ENCODE results near the gene TMEM95.
A peak's percentile ranks its signal among the peaks of the same experiment; 100 is the strongest.
"Not testable (repeated sequence)": the region's sequence is repeated elsewhere in the genome, so short reads cannot be mapped to it uniquely, and the experiment has no call there.

Gene TMEM95

DNA sequence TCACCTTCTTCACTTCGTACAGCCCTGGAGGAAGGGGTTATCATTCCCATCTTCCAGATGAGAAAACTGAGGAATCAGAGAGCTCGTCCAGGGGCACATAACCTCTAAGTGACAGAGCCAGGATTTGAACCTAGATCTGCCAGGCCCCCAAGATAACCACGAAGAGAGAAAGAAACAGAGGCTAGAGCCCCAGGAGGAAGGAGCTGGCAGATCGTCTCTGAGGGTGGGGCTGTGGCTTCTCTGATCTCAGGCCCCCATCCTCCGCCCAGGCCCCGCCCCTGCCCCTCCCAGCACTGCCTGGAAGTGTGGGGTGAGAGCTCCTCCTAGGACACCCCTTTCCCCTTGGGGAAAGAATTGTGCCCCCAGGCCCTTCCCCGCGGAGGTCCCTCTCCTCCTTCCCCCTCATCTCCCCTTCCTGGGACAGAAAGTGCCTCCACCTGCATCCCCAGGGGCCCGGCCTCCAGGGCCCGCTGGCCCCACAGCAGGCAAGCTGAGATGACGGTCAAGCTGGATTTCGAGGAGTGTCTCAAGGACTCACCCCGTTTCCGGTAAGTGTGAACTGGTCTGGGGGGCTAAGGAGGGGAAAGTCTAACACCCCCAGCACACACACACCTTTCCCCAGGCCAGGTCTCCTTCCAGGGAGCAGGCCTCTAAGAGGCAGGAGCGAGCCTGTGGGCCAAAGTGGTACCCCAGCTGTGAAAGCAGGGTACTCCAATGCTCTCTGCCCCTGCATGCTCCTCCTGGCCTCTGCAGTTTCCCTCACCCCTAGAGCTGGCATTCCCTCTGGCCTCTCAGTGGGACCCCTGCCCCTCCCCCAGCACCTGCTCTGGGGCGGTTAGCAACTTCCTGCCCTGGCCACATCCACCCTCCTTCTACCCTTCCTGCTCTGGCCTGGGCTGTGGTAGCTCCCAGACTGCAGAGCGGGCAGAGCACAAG is 18.4 kb upstream of the TMEM95 start, which contains the start of gene ACAP1:
Gene ACAP1 (plus strand): TSS at position 290 of the 936 bp plus-strand sequence. CDS start 206 bp downstream, at position 496.
- peak within 1 kb of the TSS; percentile 94 for H3K4me3 ChIP-seq (ENCODE audit: low read depth, low read length)
- DNase-seq (ENCODE audit: low read depth) = peak; percentile 88
- TF ChIP-seq, protein P1, sequence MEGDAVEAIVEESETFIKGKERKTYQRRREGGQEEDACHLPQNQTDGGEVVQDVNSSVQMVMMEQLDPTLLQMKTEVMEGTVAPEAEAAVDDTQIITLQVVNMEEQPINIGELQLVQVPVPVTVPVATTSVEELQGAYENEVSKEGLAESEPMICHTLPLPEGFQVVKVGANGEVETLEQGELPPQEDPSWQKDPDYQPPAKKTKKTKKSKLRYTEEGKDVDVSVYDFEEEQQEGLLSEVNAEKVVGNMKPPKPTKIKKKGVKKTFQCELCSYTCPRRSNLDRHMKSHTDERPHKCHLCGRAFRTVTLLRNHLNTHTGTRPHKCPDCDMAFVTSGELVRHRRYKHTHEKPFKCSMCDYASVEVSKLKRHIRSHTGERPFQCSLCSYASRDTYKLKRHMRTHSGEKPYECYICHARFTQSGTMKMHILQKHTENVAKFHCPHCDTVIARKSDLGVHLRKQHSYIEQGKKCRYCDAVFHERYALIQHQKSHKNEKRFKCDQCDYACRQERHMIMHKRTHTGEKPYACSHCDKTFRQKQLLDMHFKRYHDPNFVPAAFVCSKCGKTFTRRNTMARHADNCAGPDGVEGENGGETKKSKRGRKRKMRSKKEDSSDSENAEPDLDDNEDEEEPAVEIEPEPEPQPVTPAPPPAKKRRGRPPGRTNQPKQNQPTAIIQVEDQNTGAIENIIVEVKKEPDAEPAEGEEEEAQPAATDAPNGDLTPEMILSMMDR (IDR thresholded peaks at IDR 0.05; ENCODE audit: insufficient read depth, low read depth, low read length, missing control alignments) = no peak

DNA sequence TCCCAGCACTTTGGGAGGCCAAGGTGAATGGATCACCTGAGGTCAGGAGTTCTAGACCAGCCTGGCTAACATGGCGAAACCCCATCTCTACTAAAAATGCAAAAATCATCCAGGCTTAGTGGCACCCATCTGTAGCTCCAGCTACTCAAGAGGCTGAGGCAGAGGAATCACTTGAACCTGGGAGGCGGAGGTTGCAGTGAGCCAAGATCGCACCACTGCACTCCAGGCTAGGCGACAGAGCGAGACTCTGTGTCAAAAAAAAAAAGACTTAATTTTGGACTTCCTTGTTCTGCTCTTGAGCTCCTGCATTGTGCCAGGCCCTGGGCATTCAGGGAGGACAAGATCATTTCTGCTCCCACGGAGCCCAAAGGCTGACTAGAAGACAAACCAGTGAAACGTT is 17.4 kb upstream of the TMEM95 start:
- DNase-seq (ENCODE audit: low read depth) = not testable (repeated sequence)
- H3K4me3 ChIP-seq (ENCODE audit: low read depth, low read length) = peak overlapping the region; percentile 94

DNA sequence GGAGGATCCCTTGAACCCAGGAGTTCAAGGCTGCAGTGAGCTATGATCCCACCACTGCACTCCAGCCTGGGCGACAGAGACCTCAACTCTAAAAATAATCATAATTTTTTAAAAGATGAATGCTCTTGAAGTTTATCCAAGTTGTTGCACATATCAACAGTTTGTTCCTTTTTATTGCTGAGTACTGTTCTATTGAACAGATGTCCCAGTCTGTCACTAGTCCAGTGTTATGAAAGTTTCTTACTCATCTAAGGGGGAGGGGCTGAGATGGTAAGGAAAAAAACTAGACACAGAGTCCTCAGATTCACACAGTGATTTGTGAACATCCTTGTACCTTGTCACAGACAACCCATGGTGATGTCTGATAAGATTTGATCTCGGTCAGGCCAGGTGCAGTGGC is 14.8 kb upstream of the TMEM95 start:
- H3K4me3 ChIP-seq (ENCODE audit: low read depth, low read length) = no peak overlapping the region
- TF ChIP-seq, protein P1 (IDR thresholded peaks at IDR 0.05; ENCODE audit: insufficient read depth, low read depth, low read length, missing control alignments) = no peak
- no peak for DNase-seq (ENCODE audit: low read depth)

DNA sequence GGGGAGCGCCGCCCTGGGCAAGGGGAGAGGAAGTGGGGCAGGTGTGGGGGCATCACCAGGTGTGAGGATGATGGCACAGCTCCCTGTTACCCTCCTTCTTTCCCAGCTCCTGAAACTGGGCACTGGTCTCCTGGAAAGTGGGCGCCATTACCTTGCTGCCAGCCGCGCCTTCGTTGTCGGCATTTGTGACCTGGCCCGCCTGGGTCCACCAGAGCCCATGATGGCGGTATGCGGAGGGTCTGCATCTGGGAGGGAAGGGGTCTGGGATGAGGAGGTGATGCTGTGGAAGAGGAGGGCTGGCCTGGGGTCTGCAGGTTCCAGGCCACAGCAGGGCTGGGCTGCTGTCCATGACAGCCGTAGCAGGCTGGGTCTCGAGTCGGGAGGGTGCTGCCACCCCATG is 13.1 kb upstream of the TMEM95 start:
- H3K4me3 ChIP-seq (ENCODE audit: low read depth, low read length) = no peak overlapping the region
- TF ChIP-seq, protein P1 (IDR thresholded peaks at IDR 0.05; ENCODE audit: insufficient read depth, low read depth, low read length, missing control alignments) = no peak
- DNase-seq (ENCODE audit: low read depth) = no peak

DNA sequence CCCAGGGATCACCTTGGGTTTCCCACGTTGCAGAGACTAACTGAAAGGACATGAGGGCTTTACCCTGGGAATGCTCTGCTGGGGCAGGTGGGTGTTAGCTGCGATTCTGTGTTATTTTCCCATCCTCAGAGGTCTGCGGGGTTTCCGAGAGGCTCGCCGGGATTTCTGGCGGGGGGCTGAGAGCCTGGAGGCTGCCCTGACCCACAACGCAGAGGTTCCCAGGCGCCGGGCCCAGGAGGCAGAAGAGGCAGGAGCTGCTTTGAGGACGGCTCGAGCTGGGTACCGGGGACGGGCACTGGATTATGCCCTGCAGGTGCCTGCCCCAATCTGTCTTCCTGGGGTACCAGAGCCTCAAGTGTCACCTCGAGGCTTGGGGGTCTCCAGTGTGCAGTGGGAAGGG is 11.7 kb upstream of the TMEM95 start:
- TF ChIP-seq, protein P1 (IDR thresholded peaks at IDR 0.05; ENCODE audit: insufficient read depth, low read depth, low read length, missing control alignments) = no peak
- no peak for DNase-seq (ENCODE audit: low read depth)

DNA sequence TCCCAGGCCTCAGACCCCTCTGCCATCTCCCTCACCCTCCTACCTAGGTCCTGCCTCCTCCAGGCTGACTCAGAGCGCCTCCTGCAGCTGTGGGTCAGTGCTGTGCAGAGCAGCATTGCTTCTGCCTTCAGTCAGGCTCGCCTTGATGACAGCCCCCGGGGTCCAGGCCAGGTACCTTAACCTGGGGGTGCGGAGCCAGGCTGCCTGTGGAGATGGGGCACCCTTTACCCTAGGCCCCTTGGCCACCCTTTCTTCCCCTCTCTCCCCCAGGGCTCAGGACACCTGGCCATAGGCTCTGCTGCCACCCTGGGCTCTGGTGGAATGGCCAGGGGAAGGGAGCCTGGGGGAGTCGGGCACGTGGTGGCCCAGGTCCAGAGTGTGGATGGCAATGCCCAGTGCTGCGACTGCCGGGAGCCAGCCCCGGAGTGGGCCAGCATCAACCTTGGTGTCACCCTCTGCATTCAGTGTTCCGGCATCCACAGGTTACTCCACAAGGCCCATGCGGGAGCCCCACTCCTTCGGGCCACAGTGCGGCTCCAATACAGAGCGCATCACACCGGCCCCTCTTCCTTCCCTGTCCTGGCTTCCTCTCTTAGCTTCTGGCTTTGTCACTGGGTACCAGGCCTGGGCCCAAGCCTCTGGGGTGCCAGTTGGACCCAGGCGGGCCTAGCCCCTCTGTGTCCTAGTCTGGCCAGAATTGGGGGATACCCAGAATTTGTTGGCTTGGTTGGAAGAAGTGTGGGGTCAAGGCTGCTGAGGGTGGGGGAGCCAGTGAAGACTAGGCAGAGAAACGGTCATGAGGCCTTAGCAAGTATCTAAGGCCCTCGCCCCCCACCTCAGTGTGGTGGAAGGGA is 8.0 kb upstream of the TMEM95 start:
- DNase-seq (ENCODE audit: low read depth) = no peak
- no peak overlapping the region for H3K4me3 ChIP-seq (ENCODE audit: low read depth, low read length)
- TF ChIP-seq, protein P1 (IDR thresholded peaks at IDR 0.05; ENCODE audit: insufficient read depth, low read depth, low read length, missing control alignments) = no peak

More for the DNA sequence above, 11.7 kb upstream of the TMEM95 start:
- H3K4me3 ChIP-seq (ENCODE audit: low read depth, low read length) = no peak overlapping the region
